RCC 7860 (cell line): ENCODE measurements around the gene SMIM36.
"Not testable (repeated sequence)": the region's sequence is repeated elsewhere in the genome, so short reads cannot be mapped to it uniquely, and the experiment has no call there.

Source experiments
- DNase-seq: peaks from one replicate; pipeline ENCODE4 v3.0.0-alpha.2; 2015; ENCODE audit warnings: low spot score
- FAIRE-seq: peaks from 2 replicates; lab custom pipeline; 2012; peaks lifted over from hg19 to GRCh38; lab: Jason Lieb, UNC

Gene SMIM36

DNA sequence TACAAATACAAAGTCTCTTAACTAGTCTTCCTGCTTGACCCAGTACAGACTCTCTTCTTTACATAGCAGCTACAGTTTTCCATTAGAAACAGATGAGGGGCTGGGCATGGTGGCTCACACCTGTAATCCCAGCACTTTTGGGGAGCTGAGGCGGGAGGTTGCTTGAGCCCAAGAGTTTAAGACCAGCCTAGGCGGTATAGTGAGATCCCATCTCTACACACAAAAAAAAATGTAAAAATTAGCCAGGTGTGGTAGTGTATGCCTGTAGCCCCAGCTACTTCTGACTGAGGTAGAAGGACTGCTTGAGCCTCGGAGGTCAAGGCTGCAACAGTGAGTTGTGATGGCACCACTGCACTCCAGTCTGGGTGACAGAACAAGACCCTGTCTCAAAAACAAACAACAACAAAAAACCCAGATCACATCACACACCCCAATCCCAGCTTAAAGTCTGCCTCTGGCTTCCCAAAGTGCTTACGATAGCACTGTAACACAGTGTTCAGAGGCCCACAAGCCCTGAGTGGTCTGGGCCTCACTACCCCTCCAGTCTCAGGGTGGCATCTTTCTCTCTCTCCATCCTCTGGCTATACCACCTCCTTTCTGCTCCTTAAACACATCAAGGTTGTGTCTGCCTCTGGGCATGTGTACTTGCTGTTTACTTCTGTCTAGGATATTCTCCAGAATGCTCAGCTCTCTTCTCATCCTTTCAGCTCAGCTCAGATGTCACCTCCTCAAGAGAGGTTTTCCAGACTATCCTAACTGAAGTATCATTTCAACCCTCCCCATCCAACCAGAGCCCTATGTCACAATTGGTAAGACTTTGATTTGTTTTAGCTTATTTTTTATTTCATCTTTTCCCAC, 93.6 kb downstream of the SMIM36 start:
- FAIRE-seq (no peak), DNase-seq (no peak)

DNA sequence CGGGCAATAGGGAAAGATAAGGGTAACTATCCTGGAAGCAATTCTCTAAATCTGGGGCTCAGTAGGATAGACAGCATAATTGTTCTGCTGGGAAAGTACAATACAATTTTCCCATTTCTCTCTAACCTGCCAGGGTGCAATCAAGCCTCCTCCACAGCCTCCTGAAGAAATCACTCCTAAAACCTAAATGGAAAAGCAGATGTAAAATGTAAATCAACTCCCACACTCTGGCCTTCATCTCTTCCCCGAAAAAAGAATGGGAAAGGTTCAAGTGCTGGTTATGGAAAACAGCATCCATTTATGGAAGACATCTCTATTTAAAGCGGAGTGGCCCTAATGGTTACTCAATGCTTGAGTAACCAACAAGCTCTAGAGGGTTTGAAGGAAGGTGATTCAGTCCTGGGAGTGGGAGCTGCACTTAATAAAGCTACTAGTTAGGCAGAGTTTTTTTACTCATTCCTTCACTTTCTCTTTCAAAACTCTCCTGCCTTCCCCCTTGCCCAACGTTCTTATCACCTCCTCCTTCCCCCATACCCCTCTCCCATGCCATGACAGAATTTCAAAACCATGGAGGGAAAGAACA, 94.7 kb downstream of the SMIM36 start:
- DNase-seq (peak; percentile 41), FAIRE-seq (no peak)

DNA sequence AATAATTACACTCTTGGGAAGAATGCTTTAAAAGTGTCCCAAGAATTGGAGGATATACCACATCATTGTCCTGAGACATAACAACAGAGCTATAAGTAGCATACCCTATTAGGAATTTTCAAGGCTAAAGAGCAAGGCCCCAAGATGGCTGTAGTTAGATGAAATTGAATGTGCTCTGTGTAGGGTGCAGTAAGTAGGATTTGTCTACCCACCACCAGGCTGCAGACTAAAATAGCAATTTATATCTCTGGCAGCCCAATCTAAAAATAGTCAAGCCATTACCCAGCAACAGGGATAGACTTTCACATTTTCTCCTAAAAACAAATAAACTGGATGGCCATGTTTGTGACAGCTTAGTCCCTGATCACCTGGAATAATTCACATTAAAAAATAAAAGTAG, 95.3 kb downstream of the SMIM36 start:
- DNase-seq (no peak), FAIRE-seq (no peak)

DNA sequence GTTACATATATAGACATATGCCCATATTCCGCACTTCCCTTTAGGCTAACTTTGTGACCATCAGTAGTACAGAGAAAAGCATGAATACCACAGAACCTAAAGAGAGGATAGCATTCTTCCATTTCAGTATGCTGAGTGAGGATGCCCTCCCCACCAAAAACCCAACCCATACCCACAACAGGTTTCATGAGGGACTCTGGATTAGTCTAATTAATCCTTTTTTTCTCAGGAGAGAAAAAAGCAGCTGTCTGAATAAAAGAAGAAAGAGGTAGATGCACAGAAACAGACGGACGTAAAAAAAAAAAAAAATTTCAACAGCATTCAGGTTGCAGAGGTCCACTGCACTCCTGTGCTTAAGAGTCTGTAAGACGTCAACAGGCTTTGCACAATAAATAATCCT, 96.3 kb downstream of the SMIM36 start:
- FAIRE-seq: no peak
- DNase-seq: no peak

DNA sequence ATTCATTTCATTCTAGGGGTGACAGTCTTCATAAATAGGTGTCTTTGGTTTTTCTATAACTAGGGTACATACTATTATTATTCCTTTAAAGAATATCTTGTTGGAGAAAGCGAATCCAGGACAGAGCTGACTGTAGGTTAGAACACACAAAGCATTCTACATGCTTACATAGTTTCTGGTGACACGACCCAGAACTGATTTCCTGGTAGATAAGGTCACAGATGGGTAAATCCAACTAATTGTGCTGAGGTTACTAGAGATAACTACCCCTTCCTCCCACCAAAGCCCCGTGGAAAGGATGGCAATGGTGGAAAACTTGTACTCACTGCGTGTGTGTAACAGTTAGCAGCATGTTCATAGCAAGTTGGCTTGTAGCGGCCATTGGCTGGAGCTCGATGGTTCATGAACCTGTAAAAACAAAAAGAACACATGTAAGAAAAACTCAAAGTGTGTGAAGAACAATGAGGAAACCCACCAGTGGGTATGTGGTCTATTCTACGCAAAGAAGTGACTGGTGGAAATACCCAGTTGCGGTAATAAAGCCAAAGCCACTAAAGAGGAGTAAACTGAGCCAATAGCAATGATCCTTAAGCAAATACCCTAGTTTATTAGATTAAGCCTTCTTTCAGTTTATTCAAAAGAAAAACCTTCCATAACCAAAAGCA, 97.3 kb downstream of the SMIM36 start:
- FAIRE-seq (no peak), DNase-seq (no peak)

DNA sequence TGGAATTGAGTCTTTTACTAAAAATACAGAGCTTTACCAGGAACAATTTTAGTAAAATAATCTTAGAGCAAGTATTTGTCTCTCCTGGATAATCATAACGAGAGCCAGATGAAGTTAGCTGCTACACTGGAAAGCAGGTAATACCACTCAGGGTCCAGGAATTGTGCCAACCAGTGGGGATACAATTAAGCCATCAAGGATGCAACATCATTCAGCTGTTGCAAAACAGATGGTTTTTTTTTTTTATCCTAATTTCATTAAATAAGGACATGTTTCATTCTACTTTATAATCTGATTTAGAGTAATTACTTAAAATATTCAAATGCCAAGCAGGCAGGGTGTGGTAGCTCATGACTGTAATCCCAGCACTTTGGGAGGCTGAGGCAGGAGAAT, 99.8 kb downstream of the SMIM36 start:
- DNase-seq (no peak), FAIRE-seq (no peak)

DNA sequence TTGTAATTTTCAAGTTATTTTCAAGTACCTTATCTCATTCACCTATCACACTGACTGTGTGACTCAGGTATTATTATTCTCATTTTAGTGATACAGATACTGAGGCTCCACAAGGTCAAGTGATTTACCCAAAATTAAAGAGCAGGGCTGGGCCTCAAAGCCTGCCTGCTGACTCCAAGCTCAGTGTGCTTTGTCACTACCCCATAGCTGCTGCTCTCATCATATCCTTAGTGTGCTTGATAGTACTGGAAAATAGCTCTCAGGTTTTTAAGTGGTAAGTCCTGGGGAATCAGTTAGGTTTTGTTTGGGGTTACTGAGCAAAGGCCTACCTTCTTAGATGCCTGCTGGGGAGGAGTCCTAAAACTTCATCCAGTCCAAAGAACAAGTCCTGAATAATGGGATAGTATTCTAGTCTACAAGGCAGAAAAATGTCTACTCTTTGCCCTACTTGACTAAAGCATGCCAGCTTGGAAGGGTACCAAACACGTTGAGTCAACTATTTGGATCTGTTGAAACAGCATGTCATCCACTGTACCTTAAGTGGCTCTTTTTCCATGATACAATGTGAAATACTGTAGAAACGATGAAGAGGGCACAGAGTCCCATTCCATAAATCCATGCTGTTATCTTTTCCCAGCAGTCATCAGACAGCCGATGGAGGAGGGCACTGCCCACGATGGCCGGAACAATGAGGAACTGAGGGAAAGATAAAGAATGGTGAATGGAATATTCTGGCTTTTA, 100.4 kb downstream of the SMIM36 start:
- no peak for DNase-seq
- no peak for FAIRE-seq

DNA sequence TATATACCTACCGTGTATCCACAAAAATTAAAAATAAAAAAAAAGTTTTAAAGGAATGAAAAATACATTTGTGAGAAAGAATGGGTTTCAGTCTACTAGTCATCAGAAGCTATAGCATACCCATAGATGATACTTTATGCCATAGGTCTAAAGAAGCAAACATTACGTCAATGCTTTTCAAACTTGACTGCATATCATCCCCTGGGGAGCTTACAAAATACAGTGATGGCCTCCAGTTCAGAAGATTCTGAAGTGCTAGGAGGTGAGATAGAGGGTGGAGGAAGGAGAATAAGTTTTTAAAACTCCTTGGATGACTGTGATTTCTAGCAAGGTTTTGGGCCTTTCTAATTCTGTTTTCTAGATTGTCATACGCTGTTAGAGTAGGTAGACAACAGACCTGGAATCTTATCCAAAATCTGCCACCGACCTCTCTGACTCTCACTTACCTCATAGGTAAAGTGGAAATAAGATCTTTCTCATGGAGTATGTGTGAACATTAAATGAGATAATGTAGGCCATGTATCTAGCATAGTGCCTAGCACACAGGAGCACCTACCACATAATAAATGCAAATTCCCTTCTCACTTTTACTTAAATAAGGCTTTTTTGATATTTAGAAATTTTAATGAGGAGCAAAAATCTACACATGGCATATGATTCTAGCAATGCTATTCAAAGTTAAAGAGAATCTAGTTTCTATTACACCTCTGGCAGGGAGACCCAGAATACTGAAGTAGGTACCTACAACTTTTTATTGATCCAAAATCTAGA, 102.0 kb downstream of the SMIM36 start:
- FAIRE-seq: no peak
- no peak for DNase-seq

DNA sequence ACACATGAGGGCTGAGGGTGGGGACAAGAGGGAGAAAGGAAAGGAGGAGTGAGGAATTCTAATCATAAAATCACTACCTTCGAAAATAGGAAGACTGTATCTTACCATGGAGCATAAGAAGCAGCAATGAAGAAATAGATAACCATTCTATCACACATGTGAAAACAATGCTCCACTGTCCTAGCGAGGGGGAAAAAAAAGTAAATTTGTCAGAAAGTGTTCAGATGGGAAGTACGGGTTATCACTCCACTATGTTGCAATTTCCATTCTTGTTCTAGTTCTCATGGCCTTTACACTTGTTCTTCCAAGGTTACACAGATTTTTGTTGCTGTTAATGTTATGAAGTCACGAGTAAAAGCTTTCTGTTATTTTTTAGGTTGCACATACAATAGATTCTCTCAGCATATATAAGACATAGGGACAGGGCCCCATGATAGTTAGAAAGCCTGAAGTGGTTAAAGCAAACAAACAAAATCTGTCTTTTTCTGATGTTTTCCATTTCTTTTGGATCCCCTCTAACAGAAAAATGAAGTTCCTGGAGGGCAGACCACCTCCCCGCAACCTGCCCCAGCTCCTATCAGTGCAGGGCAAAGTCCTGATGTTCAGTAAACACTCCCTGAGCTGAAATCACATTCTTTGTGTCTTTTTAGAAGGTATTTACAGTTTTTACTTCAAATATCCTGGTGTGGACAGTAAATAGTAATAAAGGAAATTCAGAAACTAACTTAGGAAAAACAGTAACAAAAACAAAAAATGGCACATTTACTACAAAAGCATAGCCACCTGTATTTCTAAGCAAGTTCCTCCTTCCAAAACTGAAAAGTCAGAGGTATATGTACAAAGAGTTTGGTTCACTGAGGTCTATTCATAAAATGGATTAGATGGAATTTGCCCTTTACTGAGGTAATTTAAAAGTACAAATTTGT, 103.3 kb downstream of the SMIM36 start:
- DNase-seq: no peak
- no peak for FAIRE-seq

DNA sequence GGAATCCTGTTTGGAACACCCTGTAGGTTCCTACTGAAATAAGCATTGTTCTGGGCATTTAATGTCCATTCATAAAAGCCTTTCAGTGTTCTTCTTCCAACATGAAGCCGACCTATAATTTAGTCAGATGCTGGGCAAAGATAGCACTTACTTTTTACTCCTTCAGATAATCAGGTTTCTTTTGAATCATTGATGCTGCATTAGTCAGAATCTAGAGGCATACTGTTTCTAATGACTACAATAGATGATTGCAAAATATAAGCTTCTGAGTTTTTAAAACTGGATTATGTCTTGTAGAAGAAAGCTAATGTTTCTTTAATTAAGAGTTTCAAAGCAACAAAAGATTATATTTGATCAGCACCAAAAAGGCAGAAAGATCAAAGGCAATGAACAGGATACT, 105.7 kb downstream of the SMIM36 start:
- DNase-seq: no peak
- FAIRE-seq: no peak

DNA sequence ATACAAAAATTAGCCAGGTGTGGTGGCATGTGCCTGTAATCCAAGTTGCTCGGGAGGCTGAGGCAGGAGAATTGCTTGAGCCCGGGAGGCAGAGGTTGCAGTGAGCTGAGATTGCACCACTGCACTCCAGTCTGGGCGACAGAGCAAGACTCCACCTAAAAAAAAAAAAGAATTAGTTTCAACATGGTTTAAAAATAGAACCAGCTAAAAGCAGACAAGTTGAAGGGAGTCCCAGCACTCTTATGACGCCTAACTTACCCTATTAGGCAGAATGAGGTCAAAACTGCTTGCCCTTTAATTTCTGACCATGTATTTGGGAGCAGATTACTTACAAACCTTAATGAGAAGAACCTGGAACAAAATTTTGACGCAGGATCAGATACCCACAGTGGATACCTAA, 107.1 kb downstream of the SMIM36 start:
- DNase-seq, FAIRE-seq: not testable (repeated sequence)

DNA sequence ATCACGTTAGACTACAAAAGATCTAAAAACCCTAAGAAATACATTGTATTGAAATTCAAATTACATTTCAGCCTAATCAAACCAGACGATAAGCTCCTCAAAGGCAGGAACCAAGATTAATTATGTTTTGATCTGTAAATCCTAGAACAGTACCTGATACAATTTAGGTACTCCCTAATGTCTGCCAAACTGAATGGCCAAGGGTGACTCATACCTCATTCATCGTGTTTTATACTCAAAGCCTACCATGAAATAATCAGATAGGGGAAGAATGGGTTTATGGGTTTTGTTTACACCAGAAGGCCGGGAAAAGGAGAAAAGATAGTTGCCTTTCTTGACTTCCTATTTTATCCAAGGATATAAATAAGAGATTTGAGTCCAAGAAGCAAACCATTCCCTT, 108.9 kb downstream of the SMIM36 start:
- FAIRE-seq (no peak), DNase-seq (no peak)
